GM12892 (cell line): ENCODE results near the gene EFEMP2.
A peak's percentile ranks its signal among the peaks of the same experiment; 100 is the strongest.
"Not testable (repeated sequence)": the region's sequence is repeated elsewhere in the genome, so short reads cannot be mapped to it uniquely, and the experiment has no call there.

Experiments used
- DNase-seq: peaks from one replicate; pipeline ENCODE4 v3.0.0; 2011; ENCODE audit not compliant: insufficient read length
- FAIRE-seq: peaks from 2 replicates; lab custom pipeline; 2011; peaks lifted over from hg19 to GRCh38; lab: Jason Lieb, UNC
- POLR2A ChIP-seq: IDR thresholded peaks from 2 replicates; pipeline ENCODE4 v1.6.1; 2011; ENCODE audit warnings: low read depth, low read length, control low read depth
- POLR2AphosphoS5 ChIP-seq: IDR thresholded peaks from 2 replicates; pipeline ENCODE4 v1.6.1; 2011; ENCODE audit warnings: low read depth, low read length, control low read depth
- TAF1 ChIP-seq: IDR thresholded peaks from 2 replicates; pipeline ENCODE4 v1.6.1; 2011; ENCODE audit warnings: low read depth, mild to moderate bottlenecking, control low read depth, low read length, borderline replicate concordance

The EFEMP2 gene

GRCh38 chr11:65897020-65897471, 24.4 kb upstream of the EFEMP2 start:
- FAIRE-seq (no peak), DNase-seq (no peak)
- TF ChIP-seq TAF1: no peak
- no peak for TF ChIP-seq POLR2A
- no peak for TF ChIP-seq POLR2AphosphoS5

- DNase-seq: no peak
- no peak for FAIRE-seq
- no peak for TF ChIP-seq TAF1
- no peak for TF ChIP-seq POLR2AphosphoS5
- no peak for TF ChIP-seq POLR2A
Observed at GRCh38 chr11:65896034-65896999, 23.7 kb upstream of the EFEMP2 start.

- no peak for FAIRE-seq
- DNase-seq: no peak
- no peak for TF ChIP-seq TAF1
- TF ChIP-seq POLR2AphosphoS5: no peak
- no peak for TF ChIP-seq POLR2A
Observed at GRCh38 chr11:65895482-65895981, 22.9 kb upstream of the EFEMP2 start.

- TF ChIP-seq POLR2AphosphoS5 (peak; percentile 68; the same call in 1 of the 2 replicates), TAF1 (no peak), POLR2A (peak; percentile 66; the same call in 1 of the 2 replicates)
- DNase-seq (no peak), FAIRE-seq (peak; percentile 89)
Observed at GRCh38 chr11:65894034-65894591, 21.5 kb upstream of the EFEMP2 start.

- 0 out of 2 replicates have a peak, but pooled peaks have one; percentile 27 for TF ChIP-seq POLR2AphosphoS5
- TF ChIP-seq POLR2A: no peak; the same call in 1 of the 2 replicates
- DNase-seq (no peak), FAIRE-seq (no peak)
Observed at GRCh38 chr11:65892661-65893317, 20.2 kb upstream of the EFEMP2 start.

GRCh38 chr11:65892137-65892540, 19.5 kb upstream of the EFEMP2 start:
- DNase-seq: not testable (repeated sequence)
- FAIRE-seq: peak; percentile 40

- FAIRE-seq (peak; percentile 69), DNase-seq (no peak)
- TF ChIP-seq POLR2AphosphoS5 (no peak), TAF1 (no peak), POLR2A (peak; percentile 22; the same call in 1 of the 2 replicates)
Observed at GRCh38 chr11:65891219-65892136, 18.9 kb upstream of the EFEMP2 start.

GRCh38 chr11:65890324-65891218, 18.0 kb upstream of the EFEMP2 start, which contains the start of gene CCDC85B:
Gene CCDC85B (plus strand): TSS chr11:65890673. CDS start chr11:65890784, 111 bp downstream.
- peak; percentile 96 for TF ChIP-seq POLR2AphosphoS5
- TF ChIP-seq POLR2A: peak; percentile 99
- TF ChIP-seq TAF1: peak; percentile 89
- DNase-seq (peak; percentile 91), FAIRE-seq (peak; percentile 98)

- DNase-seq (peak; percentile 99), FAIRE-seq (peak; percentile 98)
- TF ChIP-seq POLR2AphosphoS5: peak; percentile 87
- 0 out of 2 replicates have a peak, but pooled peaks have one; percentile 25 for TF ChIP-seq TAF1
- peak; percentile 90 for TF ChIP-seq POLR2A
Observed at GRCh38 chr11:65888163-65888814, 15.7 kb upstream of the EFEMP2 start, which contains the start of gene FIBP. Gene FIBP (minus strand): TSS chr11:65888471. CDS start chr11:65888418, 53 bp downstream.

GRCh38 chr11:65887723-65888162, 15.1 kb upstream of the EFEMP2 start:
- no peak for TF ChIP-seq TAF1
- TF ChIP-seq POLR2A: no peak
- no peak for TF ChIP-seq POLR2AphosphoS5
- FAIRE-seq: no peak
- DNase-seq: no peak
